Endodermal cell (in vitro differentiated cells): Measurements from ENCODE around the gene LEFTY2. TPM values are rescaled to one million over a fixed set of nuclear protein-coding genes. Genes with fewer than 3 reads are reported as not detected.
A peak's percentile ranks its signal among the peaks of the same experiment; 100 is the strongest.
"Not testable (repeated sequence)": the region's sequence is repeated elsewhere in the genome, so short reads cannot be mapped to it uniquely, and the experiment has no call there.

Experiments
- DNase-seq: peaks from one replicate; pipeline ENCODE4 v3.0.0-alpha.2; 2017
- H3K27ac ChIP-seq: 2 replicates; pipeline ENCODE4 v1.5.1; 2013; ENCODE audit warnings: mild to moderate bottlenecking, low read depth, low read length, moderate library complexity
- H3K27me3 ChIP-seq: 2 replicates; pipeline ENCODE4 v1.6.1; 2013; ENCODE audit warnings: mild to moderate bottlenecking, low read length, moderate library complexity; ENCODE audit not compliant: insufficient read depth, control insufficient read depth, poor library complexity, severe bottlenecking
- H3K36me3 ChIP-seq: 2 replicates; pipeline ENCODE4 v1.7.0; 2013; ENCODE audit warnings: mild to moderate bottlenecking, low read length, moderate library complexity; ENCODE audit not compliant: control insufficient read depth, insufficient read depth
- H3K4me1 ChIP-seq: one replicate; pipeline ENCODE4 v1.7.0; 2013; ENCODE audit warnings: low read length; ENCODE audit not compliant: control insufficient read depth, insufficient read depth
- H3K4me3 ChIP-seq: 2 replicates; pipeline ENCODE4 v1.5.1; 2013; ENCODE audit warnings: mild to moderate bottlenecking, low read length, moderate library complexity
- H3K9ac ChIP-seq: 2 replicates; pipeline ENCODE4 v1.6.1; 2013; ENCODE audit warnings: mild to moderate bottlenecking, low read length, moderate library complexity; ENCODE audit not compliant: poor library complexity, severe bottlenecking; ENCODE audit errors: extremely low read depth
- H3K9me3 ChIP-seq: 2 replicates; pipeline ENCODE4 v1.6.1; 2013; ENCODE audit warnings: mild to moderate bottlenecking, low read length, moderate library complexity; ENCODE audit not compliant: control insufficient read depth
- H3K27ac Mint-ChIP-seq: 2 replicates; pipeline ENCODE4 v1.8.0; 2020; ENCODE audit warnings: mixed read lengths
- H3K27me3 Mint-ChIP-seq: 2 replicates; pipeline ENCODE4 v1.8.0; 2021; ENCODE audit warnings: mild to moderate bottlenecking, mixed read lengths; ENCODE audit not compliant: insufficient read depth
- H3K36me3 Mint-ChIP-seq: 2 replicates; pipeline ENCODE4 v1.8.0; 2020; ENCODE audit warnings: low read depth, mixed read lengths
- H3K4me1 Mint-ChIP-seq: 2 replicates; pipeline ENCODE4 v1.8.0; 2020; ENCODE audit warnings: mixed read lengths
- H3K4me3 Mint-ChIP-seq: 2 replicates; pipeline ENCODE4 v1.8.0; 2020; ENCODE audit warnings: mild to moderate bottlenecking, moderate library complexity, mixed read lengths
- H3K9me3 Mint-ChIP-seq: 2 replicates; pipeline ENCODE4 v1.8.0; 2020; ENCODE audit warnings: mild to moderate bottlenecking, mixed read lengths
- CTCF ChIP-seq: fragments of 200-600 bp; sonication (generic); conservative IDR thresholded peaks from 2 replicates; pipeline ENCODE4 v1.5.0; 2021; ENCODE audit warnings: antibody characterized with exemption, mild to moderate bottlenecking
- WGBS, 2 experiments: methylation state at CpG; one replicate each; pipeline versions ENCODE4 v1.1.5 to v1.1.7; 2013; ENCODE audit warnings: missing lambda C conversion rate in 2 of 2, mixed read lengths in 1 of 2; ENCODE audit not compliant: insufficient coverage in 1 of 2, insufficient read length in 1 of 2; 5-methylcytosine and 5-hydroxymethylcytosine counted together
- total RNA-seq, 2 donors: library from RNA; stranded (reverse); fragmentation: NEBNext Ultra II Directional in 1 of 2; extraction: Animal tissue kit (Norgen Biotek cat#: 25700) in 1 of 2; gene quantifications; 2 replicates in 1 of 2; 3 replicates in 1 of 2; pipeline ENCODE4 v1.2.1, GENCODE V29; 2021

Gene LEFTY2
- total RNA-seq, 2 donors from 2014 or later = 272 to 938 TPM

GRCh38 chr1:225977937-225978748 is 37.1 kb upstream of the LEFTY2 start:
- no peak for DNase-seq
- Mint-ChIP-seq H3K9me3 (peaks cover 17% of the 10 kb centered on the region), H3K36me3 (peaks cover 60% of the 10 kb centered on the region), H3K4me1 (no peaks in the 10 kb centered on the region), H3K4me3 (no peak overlapping the region), H3K27me3 (no peaks in the 10 kb centered on the region), H3K27ac (no peak overlapping the region)
- WGBS, 2 experiments = 94 to 95% methylated on average over 13 to 15 of the region's 15 CpGs
- no peak for TF ChIP-seq CTCF
- H3K36me3 ChIP-seq = peaks cover 49% of the 10 kb centered on the region
- H3K27me3 ChIP-seq = no peaks in the 10 kb centered on the region
- no peaks in the 10 kb centered on the region for H3K4me1 ChIP-seq
- H3K4me3 ChIP-seq = no peak overlapping the region
- H3K9ac ChIP-seq = no peak overlapping the region
- H3K9me3 ChIP-seq = peaks cover 18% of the 10 kb centered on the region
- no peak overlapping the region for H3K27ac ChIP-seq

GRCh38 chr1:225975146-225975545 is 34.1 kb upstream of the LEFTY2 start:
- not testable (repeated sequence) for DNase-seq, H3K4me3 ChIP-seq, H3K9me3 ChIP-seq, H3K27ac ChIP-seq, H3K9ac ChIP-seq, H3K27ac Mint-ChIP-seq, H3K4me1 Mint-ChIP-seq, H3K27me3 Mint-ChIP-seq, H3K27me3 ChIP-seq, H3K4me3 Mint-ChIP-seq, H3K4me1 ChIP-seq
- peaks cover 15% of the 10 kb centered on the region for H3K9me3 Mint-ChIP-seq
- H3K36me3 ChIP-seq = peaks cover 21% of the 10 kb centered on the region
- 89 to 97% methylated on average over 2 to 12 of the region's 12 CpGs for WGBS, 2 experiments
- peaks cover 36% of the 10 kb centered on the region for H3K36me3 Mint-ChIP-seq

GRCh38 chr1:225974454-225974853 is 33.4 kb upstream of the LEFTY2 start:
- no peaks in the 10 kb centered on the region for H3K9me3 ChIP-seq
- H3K4me1 ChIP-seq = no peaks in the 10 kb centered on the region
- Mint-ChIP-seq H3K27ac (no peak overlapping the region), H3K27me3 (no peaks in the 10 kb centered on the region), H3K9me3 (peaks cover 18% of the 10 kb centered on the region), H3K4me3 (no peak overlapping the region), H3K36me3 (peaks cover 29% of the 10 kb centered on the region), H3K4me1 (no peaks in the 10 kb centered on the region)
- no peak for DNase-seq
- no peaks in the 10 kb centered on the region for H3K27me3 ChIP-seq
- TF ChIP-seq CTCF = peak; percentile 27
- H3K27ac ChIP-seq = no peak overlapping the region
- WGBS, 2 experiments = 92 to 98% methylated on average over 6 to 10 of the region's 10 CpGs
- peaks cover 14% of the 10 kb centered on the region for H3K36me3 ChIP-seq
- no peak overlapping the region for H3K4me3 ChIP-seq
- no peak overlapping the region for H3K9ac ChIP-seq
